RWPE1 (cell line): ENCODE results near the gene SCAPER.
"Not testable (repeated sequence)": the region's sequence is repeated elsewhere in the genome, so short reads cannot be mapped to it uniquely, and the experiment has no call there.

ENCODE experiments used
- CTCF ChIA-PET: fragments of 350-600 bp; sonication (Branson Sonifier 250); formaldehyde crosslinking; extraction: SDS; loops from one replicate; lab custom pipeline; 2021; lab: Yijun Ruan, JAX
- POLR2A ChIA-PET: fragments of 400-600 bp; formaldehyde crosslinking; extraction: SDS; loops from one replicate; lab custom pipeline; 2020; ENCODE audit warnings: antibody characterized with exemption; ENCODE audit not compliant: low non-redundant PET; lab: Yijun Ruan, JAX
- DNase-seq: peaks from one replicate; pipeline ENCODE4 v3.0.0; 2012; ENCODE audit warnings: low spot score
- H3K27ac ChIP-seq: fragments of 450-650 bp; 2 replicates; pipeline ENCODE4 v1.5.1; 2017
- CTCF ChIP-seq: fragments of 450-650 bp; conservative IDR thresholded peaks from 2 replicates; pipeline ENCODE4 v1.5.1; 2017; ENCODE audit warnings: low read depth, mild to moderate bottlenecking

Gene SCAPER

GRCh38 chr15:76311100-76311953 lies 593.8 kb downstream of the SCAPER start, which contains the start of gene ETFA:
ETFA (minus strand) TSS chr15:76311469; CDS start chr15:76311388, 81 bp downstream.
- ChIA-PET POLR2A (interaction anchor here (1.2 to 2.6 kb wide), 2 partner anchors 25 to 35 kb away, joined by 4 to 9 read pairs; partner anchors contain the start of gene ISL2), CTCF (interaction anchor here (0.6 kb wide), 1 partner anchor 11 kb away, joined by 4 read pairs; no protein-coding TSS in a partner anchor)
- peak within 1 kb of the TSS; percentile 81 for H3K27ac ChIP-seq
- no peak for TF ChIP-seq CTCF
- DNase-seq, result peak; percentile 99

- TF ChIP-seq CTCF, result no peak
- ChIA-PET POLR2A (interaction anchor here (2.6 kb wide), 1 partner anchor 25 kb away, joined by 9 read pairs; the partner anchor contains the start of gene ISL2), CTCF (interaction anchor here (0.6 kb wide), 1 partner anchor 12 kb away, joined by 4 read pairs; no protein-coding TSS in a partner anchor)
- no peak for DNase-seq
- H3K27ac ChIP-seq, result peak overlapping the region; percentile 81
Observed at GRCh38 chr15:76310475-76311099, 594.6 kb downstream of the SCAPER start.

GRCh38 chr15:76309601-76310330 lies 595.4 kb downstream of the SCAPER start:
- ChIA-PET CTCF (no interaction called here), POLR2A (interaction anchor here (2.6 kb wide), 1 partner anchor 26 kb away, joined by 9 read pairs; the partner anchor contains the start of gene ISL2)
- H3K27ac ChIP-seq, result no peak overlapping the region
- DNase-seq, result no peak
- TF ChIP-seq CTCF, result no peak

GRCh38 chr15:76303909-76304308 lies 601.2 kb downstream of the SCAPER start:
- TF ChIP-seq CTCF, result no peak
- no peak for DNase-seq
- ChIA-PET CTCF (no interaction called here), POLR2A (no interaction called here)
- H3K27ac ChIP-seq, result no peak overlapping the region

GRCh38 chr15:76299786-76300185 lies 605.4 kb downstream of the SCAPER start:
- CTCF ChIA-PET, result interaction anchor here (0.7 kb wide), 2 partner anchors 9 to 21 kb away, joined by 3 read pairs; no protein-coding TSS in a partner anchor
- no peak for DNase-seq
- TF ChIP-seq CTCF, result no peak
- no peak overlapping the region for H3K27ac ChIP-seq
- POLR2A ChIA-PET, result no interaction called here

- no peak overlapping the region for H3K27ac ChIP-seq
- CTCF ChIA-PET, result no interaction called here
- no peak for DNase-seq
- TF ChIP-seq CTCF, result no peak
- POLR2A ChIA-PET, result no interaction called here
Observed at GRCh38 chr15:76298986-76299385, 606.2 kb downstream of the SCAPER start.

- POLR2A ChIA-PET, CTCF ChIA-PET, H3K27ac ChIP-seq, DNase-seq: not testable (repeated sequence)
Observed at GRCh38 chr15:76297951-76298350, 607.2 kb downstream of the SCAPER start.
